Activated CD8-positive, alpha-beta memory T cell treated with anti-CD3 and anti-CD28 coated beads, Interleukin-2, amount 50 U/mL, for 1 hour (primary cell): ENCODE data around the gene OSBPL1A.
"Not testable (repeated sequence)": the region's sequence is repeated elsewhere in the genome, so short reads cannot be mapped to it uniquely, and the experiment has no call there.

ENCODE experiments used
- DNase-seq: peaks from one replicate; pipeline ENCODE4 v3.0.0-alpha.2; 2020; ENCODE audit errors: extremely low read depth

OSBPL1A gene

DNA sequence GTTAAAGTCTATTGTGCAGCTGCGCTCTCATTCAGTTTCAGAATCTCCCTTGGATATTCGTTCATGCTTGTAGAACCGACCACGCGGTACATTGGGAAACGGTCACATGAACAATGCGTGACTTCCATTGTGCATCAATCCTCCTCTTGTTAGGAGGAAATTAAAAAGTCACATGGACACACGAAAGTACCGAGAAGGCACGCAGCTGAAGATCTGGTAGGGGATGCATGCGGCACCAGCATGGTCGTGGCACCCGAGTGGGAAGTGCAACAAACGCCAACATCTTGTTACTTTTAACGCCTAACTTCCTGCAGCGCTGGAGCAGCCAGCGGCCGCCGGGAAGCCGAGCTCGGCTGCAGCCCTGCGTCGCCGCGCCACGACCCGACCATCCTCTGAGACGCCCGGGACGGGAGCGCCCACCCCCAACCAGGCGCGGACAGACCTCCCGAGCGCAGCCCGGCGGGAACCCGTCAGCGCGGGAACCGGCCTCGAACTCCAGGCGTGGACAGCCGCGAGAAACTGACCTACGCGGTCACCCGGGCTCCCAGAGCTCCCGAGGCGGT, 412 bp downstream of the OSBPL1A start:
- no peak for DNase-seq

GRCh38 chr18:24396082-24396633, 1.5 kb downstream of the OSBPL1A start:
- DNase-seq = no peak

DNA sequence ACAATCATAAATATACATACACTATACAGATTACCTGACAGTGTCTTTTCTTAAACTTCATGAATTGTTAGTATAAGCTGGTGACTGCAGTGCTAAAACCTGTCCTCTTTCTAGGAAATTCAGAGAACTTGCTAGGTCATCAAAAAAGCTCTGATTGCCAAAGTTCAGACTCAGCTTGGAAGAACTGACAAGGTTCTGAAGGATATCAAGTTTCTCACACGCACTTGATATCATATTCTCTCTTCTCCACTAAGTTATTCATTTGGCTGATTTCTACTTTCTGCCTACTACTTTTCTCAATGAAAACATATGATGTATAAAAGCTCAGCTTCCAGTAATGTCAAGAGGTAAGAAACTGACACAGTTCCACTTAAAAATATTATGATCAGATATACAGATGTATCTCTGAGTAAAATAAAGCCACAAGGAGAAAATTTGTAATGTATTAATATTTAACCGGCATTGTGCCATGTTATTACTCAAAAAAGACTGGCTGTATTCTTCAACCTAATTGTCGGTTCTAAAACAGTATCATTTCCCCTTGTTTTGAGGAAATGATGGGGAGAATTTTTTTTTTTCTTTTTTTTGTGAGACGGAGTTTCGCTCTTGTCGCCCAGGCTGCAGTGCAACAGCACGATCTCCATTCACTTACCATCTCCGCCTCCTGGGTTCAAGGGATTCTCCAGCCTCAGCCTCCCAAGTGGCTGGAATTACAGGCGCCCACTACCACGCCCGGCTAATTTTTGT, 2.4 kb downstream of the OSBPL1A start:
- DNase-seq = no peak

GRCh38 chr18:24388957-24389356, 8.7 kb downstream of the OSBPL1A start:
- DNase-seq = no peak

GRCh38 chr18:24386681-24387080, 10.9 kb downstream of the OSBPL1A start:
- DNase-seq = no peak

- no peak for DNase-seq
Measured at GRCh38 chr18:24381126-24381525, 16.5 kb downstream of the OSBPL1A start.

- no peak for DNase-seq
Measured at GRCh38 chr18:24380163-24380747, 17.4 kb downstream of the OSBPL1A start.

DNA sequence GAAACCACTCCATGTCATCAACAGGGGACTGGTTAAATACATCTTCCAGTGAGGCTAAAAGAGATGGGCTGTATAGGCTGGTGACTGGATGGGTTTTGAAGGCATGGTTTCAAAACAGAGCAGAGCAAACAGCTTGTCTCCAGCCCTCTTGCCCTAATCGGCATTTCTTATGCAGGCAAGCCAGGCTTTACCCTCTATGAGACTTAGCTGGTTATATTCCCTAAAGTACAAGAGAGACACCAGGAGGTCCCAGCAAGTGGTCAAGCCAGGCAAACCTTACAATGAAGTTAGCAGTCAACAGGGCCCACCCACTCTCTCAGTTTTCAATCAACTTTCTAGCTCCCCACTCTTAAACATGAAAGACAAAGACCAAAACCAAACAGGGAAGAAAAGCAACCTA, 19.0 kb downstream of the OSBPL1A start:
- no peak for DNase-seq

- not testable (repeated sequence) for DNase-seq
Measured at GRCh38 chr18:24376531-24376930, 21.1 kb downstream of the OSBPL1A start.

GRCh38 chr18:24373328-24373727, 24.3 kb downstream of the OSBPL1A start:
- DNase-seq = no peak

GRCh38 chr18:24372279-24372872, 25.2 kb downstream of the OSBPL1A start:
- DNase-seq = no peak

GRCh38 chr18:24370120-24370519, 27.5 kb downstream of the OSBPL1A start:
- DNase-seq = no peak

DNA sequence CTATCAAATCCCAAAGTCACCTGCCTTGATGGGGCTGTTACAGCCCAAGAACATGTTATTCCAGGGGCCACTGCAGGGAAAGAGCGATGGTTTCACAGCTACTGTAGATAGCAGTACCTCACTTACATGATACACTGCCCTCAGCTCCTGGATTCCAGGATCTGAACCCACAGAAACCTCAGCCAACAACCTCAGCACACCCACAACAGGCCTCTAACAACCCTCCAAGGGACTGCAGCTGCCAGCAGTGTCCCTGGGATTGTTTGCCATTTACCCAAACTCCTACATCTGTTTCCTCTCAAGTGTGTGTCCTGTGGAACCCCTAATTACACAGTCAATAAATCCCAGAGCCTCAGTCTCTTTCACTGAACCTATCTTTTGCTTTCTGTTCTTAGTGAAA, 28.2 kb downstream of the OSBPL1A start:
- DNase-seq = no peak

- no peak for DNase-seq
Measured at GRCh38 chr18:24368749-24369148, 28.9 kb downstream of the OSBPL1A start.

DNA sequence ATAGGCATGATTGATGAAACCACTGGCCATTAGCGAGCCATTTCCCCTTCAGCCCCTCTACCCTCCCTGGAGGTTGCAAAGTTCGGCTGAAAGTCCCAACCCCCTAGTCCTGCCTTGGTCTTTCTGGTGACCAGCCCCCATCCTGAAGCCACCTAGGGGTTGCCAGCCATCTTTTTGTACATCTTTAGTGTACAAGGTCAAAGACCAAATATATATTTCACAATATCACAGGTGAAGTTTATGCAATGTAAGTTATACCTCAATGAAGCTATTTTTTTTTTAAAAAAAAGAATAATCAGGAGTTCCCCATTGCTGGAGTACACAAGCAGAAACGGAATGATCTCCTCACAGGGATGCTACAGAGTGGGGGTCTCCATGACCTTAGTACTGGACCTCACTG, 31.3 kb downstream of the OSBPL1A start:
- no peak for DNase-seq

DNA sequence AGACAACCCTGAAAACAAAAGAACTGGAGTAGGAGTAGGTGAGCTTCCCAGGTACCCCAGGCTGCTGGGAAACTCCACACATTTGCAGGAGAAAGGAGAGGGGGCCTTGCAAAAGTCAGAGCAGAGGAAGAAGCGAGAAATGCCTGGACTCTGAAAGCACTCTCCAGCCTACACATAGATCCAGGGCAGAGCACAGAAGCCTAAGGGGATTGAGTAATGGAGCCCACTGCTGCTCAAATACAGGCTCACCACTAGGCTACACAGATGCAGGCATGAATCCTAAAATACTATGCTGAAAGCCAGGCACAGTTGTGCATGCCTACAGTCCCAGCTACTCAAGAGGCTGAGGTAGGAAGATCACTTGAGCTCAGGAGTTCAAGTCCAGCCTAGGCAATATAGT, 33.4 kb downstream of the OSBPL1A start:
- DNase-seq = no peak

GRCh38 chr18:24362757-24363156, 34.9 kb downstream of the OSBPL1A start:
- no peak for DNase-seq

DNA sequence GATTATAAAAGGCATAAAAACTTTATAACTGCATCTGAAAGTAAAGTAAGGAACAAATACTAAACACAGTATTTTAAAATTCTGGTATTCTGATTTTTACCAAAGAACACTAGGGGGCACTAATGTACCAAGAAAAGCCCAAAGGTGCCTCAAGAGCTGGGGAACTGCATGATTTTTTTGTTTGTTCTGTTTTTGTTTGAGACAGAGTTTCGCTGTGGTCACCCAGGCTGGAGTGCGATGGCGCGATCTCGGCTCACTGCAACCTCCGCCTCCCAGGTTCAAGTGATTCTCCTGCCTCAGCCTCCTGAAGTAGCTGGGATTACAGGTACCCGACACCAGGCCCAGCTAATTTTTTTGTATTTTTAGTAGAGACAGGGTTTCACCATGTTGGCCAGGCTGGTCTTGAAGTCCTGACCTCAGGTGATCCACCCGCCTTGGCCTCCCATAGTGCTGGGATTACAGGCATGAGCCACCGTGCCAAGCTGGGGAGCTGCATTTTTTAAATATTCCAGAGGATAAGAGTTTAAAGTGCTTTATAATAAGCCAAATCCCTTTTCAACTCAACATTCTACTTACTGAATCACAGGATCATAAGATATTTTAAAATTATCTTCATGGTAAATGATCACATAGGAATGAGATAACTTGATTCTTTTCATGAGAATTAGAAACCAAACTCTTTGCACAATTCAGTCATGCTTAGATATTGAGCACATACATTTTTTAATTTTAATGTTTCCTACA, 37.7 kb downstream of the OSBPL1A start:
- not testable (repeated sequence) for DNase-seq

GRCh38 chr18:24354278-24354677, 43.3 kb downstream of the OSBPL1A start:
- no peak for DNase-seq

DNA sequence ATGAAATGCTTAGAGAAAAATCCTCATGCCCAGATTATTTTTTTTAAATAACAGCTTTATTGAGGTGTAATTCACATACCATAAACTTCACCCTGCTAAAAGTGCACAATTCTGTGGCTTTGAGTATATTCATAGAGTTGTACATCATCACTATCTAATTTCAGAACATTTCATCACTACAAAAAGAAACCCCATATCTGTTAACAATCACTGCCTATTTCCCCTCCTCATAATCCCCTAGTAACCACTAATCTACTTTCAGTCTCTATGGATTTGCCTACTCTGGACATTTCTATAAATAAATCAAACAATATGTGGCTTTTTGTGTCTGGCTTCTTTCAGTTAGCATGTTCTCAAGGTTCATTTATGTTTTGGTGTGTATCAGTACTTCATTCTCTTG, 51.4 kb downstream of the OSBPL1A start:
- no peak for DNase-seq

DNA sequence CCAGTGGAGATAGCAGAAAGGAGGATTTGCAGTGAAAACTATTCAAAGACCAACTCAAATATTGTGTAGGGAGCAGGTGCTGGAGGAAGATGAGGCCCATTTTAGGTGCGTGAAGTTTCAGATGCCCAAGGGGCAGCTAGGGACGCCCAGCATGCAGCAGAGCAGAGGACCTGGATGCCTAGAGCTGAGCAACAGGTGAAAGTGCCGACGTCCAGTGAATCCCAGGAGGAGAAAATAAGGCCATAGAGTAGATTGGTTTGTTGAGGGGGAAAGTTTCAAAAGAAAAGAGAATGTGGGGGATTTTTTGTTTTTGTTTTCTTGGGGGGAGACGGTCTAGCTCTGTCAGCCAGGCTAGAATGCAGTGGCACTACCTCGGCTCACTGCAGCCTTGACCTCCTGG, 53.1 kb downstream of the OSBPL1A start:
- no peak for DNase-seq

DNA sequence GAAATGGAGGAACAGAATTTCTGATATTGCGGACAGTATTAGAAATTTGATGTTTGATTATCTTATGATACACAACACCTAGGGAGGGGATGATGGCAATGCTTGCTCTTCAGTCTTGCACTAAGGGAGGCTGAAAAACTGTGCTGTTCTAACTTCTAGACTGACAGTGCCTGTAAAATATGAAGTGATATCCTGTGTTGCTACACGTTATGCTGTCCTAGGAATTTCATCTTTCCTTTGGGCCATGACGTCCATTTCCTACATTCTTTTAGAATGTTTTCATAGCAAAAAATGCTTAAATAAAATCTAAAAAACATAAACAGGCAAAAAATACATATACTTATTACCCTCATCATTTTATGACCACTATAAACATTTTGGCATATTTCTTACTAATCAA, 55.3 kb downstream of the OSBPL1A start:
- DNase-seq = no peak
